ENCODE results near the gene TRIP13. TPM values are rescaled to one million over a fixed set of nuclear protein-coding genes. Genes with fewer than 3 reads are reported as not detected.
"Not testable (repeated sequence)": the region's sequence is repeated elsewhere in the genome, so short reads cannot be mapped to it uniquely, and the experiment has no call there.

The TRIP13 gene
- total RNA-seq, 6 experiments from 2014 or later: 16.5 to 40.4 (median 35.8) TPM

GRCh38 chr5:914174-914573 lies 21.5 kb downstream of the TRIP13 start:
- TF ChIP-seq CTCF (IDR thresholded peaks at IDR 0.05): no peak
- Mint-ChIP-seq H3K36me3 (ENCODE audit: low read depth) (peaks cover 37% of the 10 kb centered on the region), H3K9me3 (peaks cover 5% of the 10 kb centered on the region; the same call in 1 of the 2 replicates), H3K27ac (peak overlapping the region; percentile 100), H3K27me3 (ENCODE audit: insufficient read depth) (peaks cover 4% of the 10 kb centered on the region; the same call in 1 of the 2 replicates), H3K4me3 (no peak overlapping the region), H3K4me1 (ENCODE audit: low read depth) (peaks cover 20% of the 10 kb centered on the region)
- DNase-seq: no peak

GRCh38 chr5:914612-915011 lies 21.9 kb downstream of the TRIP13 start:
- H3K27me3 Mint-ChIP-seq (ENCODE audit: insufficient read depth): peaks cover 4% of the 10 kb centered on the region; the same call in 1 of the 2 replicates
- no peak for DNase-seq
- H3K9me3 Mint-ChIP-seq: peaks cover 5% of the 10 kb centered on the region; the same call in 1 of the 2 replicates
- no peak overlapping the region for H3K4me3 Mint-ChIP-seq
- peaks cover 33% of the 10 kb centered on the region for H3K36me3 Mint-ChIP-seq (ENCODE audit: low read depth)
- TF ChIP-seq CTCF (IDR thresholded peaks at IDR 0.05): no peak
- H3K4me1 Mint-ChIP-seq (ENCODE audit: low read depth): peaks cover 20% of the 10 kb centered on the region
- H3K27ac Mint-ChIP-seq: peak overlapping the region; percentile 100

- not testable (repeated sequence) for H3K9me3 Mint-ChIP-seq; H3K27ac Mint-ChIP-seq; H3K27me3 Mint-ChIP-seq (ENCODE audit: insufficient read depth); H3K4me3 Mint-ChIP-seq; DNase-seq
- peaks cover 20% of the 10 kb centered on the region for H3K4me1 Mint-ChIP-seq (ENCODE audit: low read depth)
- H3K36me3 Mint-ChIP-seq (ENCODE audit: low read depth): peaks cover 26% of the 10 kb centered on the region
Measured at GRCh38 chr5:915346-915745, 22.7 kb downstream of the TRIP13 start.

- Mint-ChIP-seq H3K4me1 (ENCODE audit: low read depth) (peaks cover 20% of the 10 kb centered on the region), H3K27ac (no peak overlapping the region), H3K27me3 (ENCODE audit: insufficient read depth) (peaks cover 4% of the 10 kb centered on the region; the same call in 1 of the 2 replicates), H3K36me3 (ENCODE audit: low read depth) (peaks cover 22% of the 10 kb centered on the region), H3K4me3 (no peak overlapping the region), H3K9me3 (peaks cover 5% of the 10 kb centered on the region; the same call in 1 of the 2 replicates)
- no peak for DNase-seq
- TF ChIP-seq CTCF (IDR thresholded peaks at IDR 0.05): no peak
Measured at GRCh38 chr5:915946-916345, 23.3 kb downstream of the TRIP13 start.

- peaks cover 4% of the 10 kb centered on the region; the same call in 1 of the 2 replicates for H3K27me3 Mint-ChIP-seq (ENCODE audit: insufficient read depth)
- no peak overlapping the region for H3K27ac Mint-ChIP-seq
- H3K4me3 Mint-ChIP-seq: no peak overlapping the region
- TF ChIP-seq CTCF (IDR thresholded peaks at IDR 0.05): no peak
- DNase-seq: no peak
- peaks cover 22% of the 10 kb centered on the region for H3K36me3 Mint-ChIP-seq (ENCODE audit: low read depth)
- peaks cover 5% of the 10 kb centered on the region; the same call in 1 of the 2 replicates for H3K9me3 Mint-ChIP-seq
- peaks cover 16% of the 10 kb centered on the region for H3K4me1 Mint-ChIP-seq (ENCODE audit: low read depth)
Measured at GRCh38 chr5:916441-917293, 24.0 kb downstream of the TRIP13 start.

- not testable (repeated sequence) for H3K36me3 Mint-ChIP-seq (ENCODE audit: low read depth); H3K27ac Mint-ChIP-seq
Measured at GRCh38 chr5:918717-919116, 26.0 kb downstream of the TRIP13 start.

More at GRCh38 chr5:918717-919116, 26.0 kb downstream of the TRIP13 start:
- not testable (repeated sequence) for H3K27me3 Mint-ChIP-seq (ENCODE audit: insufficient read depth); H3K4me1 Mint-ChIP-seq (ENCODE audit: low read depth); DNase-seq; H3K4me3 Mint-ChIP-seq; H3K9me3 Mint-ChIP-seq
